Liver (tissue), 9 donors: Measurements from ENCODE around the gene PLK3. TPM values are rescaled to one million over a fixed set of nuclear protein-coding genes. Genes with fewer than 3 reads are reported as not detected.

Experiments
- DNase-seq: peaks from one replicate; pipeline ENCODE4 v3.0.0-alpha.2; 2017; ENCODE audit warnings: low spot score
- H3K27ac ChIP-seq, 2 donors: one replicate each; pipeline ENCODE4 v1.7.0; 2013; ENCODE audit warnings: inconsistent platforms in 2 of 2, low read length in 2 of 2, control low read depth in 1 of 2, low read depth in 1 of 2, mild to moderate bottlenecking in 1 of 2
- H3K27me3 ChIP-seq, 4 donors: one replicate each; pipeline versions ENCODE4 v1.6.1 to v1.7.0; 2013; ENCODE audit warnings: low read length in 3 of 4, inconsistent platforms in 1 of 4, mild to moderate bottlenecking in 1 of 4, moderate library complexity in 1 of 4; ENCODE audit not compliant: control insufficient read depth in 4 of 4, insufficient read depth in 4 of 4
- H3K36me3 ChIP-seq, 4 donors: one replicate each; pipeline versions ENCODE4 v1.6.1 to v1.7.0; 2013; ENCODE audit warnings: low read length in 3 of 4, mild to moderate bottlenecking in 3 of 4, low read depth in 1 of 4, moderate library complexity in 1 of 4; ENCODE audit not compliant: control insufficient read depth in 4 of 4, insufficient read depth in 3 of 4
- H3K4me1 ChIP-seq, 4 donors: one replicate each; pipeline versions ENCODE4 v1.6.1 to v1.7.0; 2013; ENCODE audit warnings: low read length in 3 of 4, mild to moderate bottlenecking in 3 of 4, moderate library complexity in 1 of 4; ENCODE audit not compliant: control insufficient read depth in 4 of 4, insufficient read depth in 4 of 4
- H3K4me3 ChIP-seq, 3 donors: one replicate each; pipeline versions ENCODE4 v1.6.1 to v1.7.0; 2013; ENCODE audit warnings: low read length in 3 of 3, control low read depth in 1 of 3, low read depth in 1 of 3, mild to moderate bottlenecking in 1 of 3
- H3K9ac ChIP-seq, 2 donors: one replicate each; pipeline ENCODE4 v1.7.0; 2013; ENCODE audit warnings: low read length in 2 of 2, mild to moderate bottlenecking in 2 of 2, moderate library complexity in 2 of 2, control low read depth in 1 of 2, low read depth in 1 of 2
- H3K9me3 ChIP-seq, 4 donors: one replicate each; pipeline versions ENCODE4 v1.6.1 to v1.7.0; 2013; ENCODE audit warnings: low read length in 3 of 4; ENCODE audit not compliant: control insufficient read depth in 4 of 4
- ATF3 ChIP-seq: IDR thresholded peaks from 2 replicates; pipeline ENCODE4 v1.6.1; 2016; ENCODE audit warnings: antibody characterized with exemption
- CTCF ChIP-seq: fragments of 150-350 bp; IDR thresholded peaks from 2 replicates; pipeline ENCODE4 v1.5.1; 2017; ENCODE audit warnings: improper control_type of control experiment, low read depth, low read length; ENCODE audit not compliant: missing input control
- EGR1 ChIP-seq, 2 donors: IDR thresholded peaks; 2 replicates each; pipeline ENCODE4 v1.6.1; 2016 to 2018; ENCODE audit warnings: antibody characterized with exemption in 2 of 2, low read depth in 2 of 2
- FOXA2 ChIP-seq: IDR thresholded peaks from 2 replicates; pipeline ENCODE4 v1.6.1; 2016; ENCODE audit warnings: antibody characterized with exemption
- GABPA ChIP-seq, 2 donors: IDR thresholded peaks in 1 of 2; conservative IDR thresholded peaks in 1 of 2; 2 replicates each; pipeline ENCODE4 v1.6.1; 2016; ENCODE audit warnings: antibody characterized with exemption in 2 of 2, mild to moderate bottlenecking in 1 of 2, moderate library complexity in 1 of 2
- HNF4A ChIP-seq, 2 donors: conservative IDR thresholded peaks; 2 replicates each; pipeline ENCODE4 v1.6.1; 2016; ENCODE audit warnings: antibody characterized with exemption in 2 of 2, mild to moderate bottlenecking in 2 of 2
- HNF4G ChIP-seq: IDR thresholded peaks from 2 replicates; pipeline ENCODE4 v1.6.1; 2016; ENCODE audit warnings: antibody characterized with exemption
- JUND ChIP-seq, 2 donors: IDR thresholded peaks; 2 replicates each; pipeline ENCODE4 v1.6.1; 2016; ENCODE audit warnings: antibody characterized with exemption in 2 of 2
- MAX ChIP-seq: IDR thresholded peaks from 2 replicates; pipeline ENCODE4 v1.6.1; 2016; ENCODE audit warnings: antibody characterized with exemption
- NR2F2 ChIP-seq: IDR thresholded peaks from 2 replicates; pipeline ENCODE4 v1.6.1; 2016; ENCODE audit warnings: antibody characterized with exemption
- RAD21 ChIP-seq, 2 donors: IDR thresholded peaks; 2 replicates each; pipeline ENCODE4 v1.6.1; 2016; ENCODE audit warnings: antibody characterized with exemption in 2 of 2, mild to moderate bottlenecking in 2 of 2
- REST ChIP-seq: IDR thresholded peaks from 2 replicates; pipeline ENCODE4 v1.6.1; 2016; ENCODE audit warnings: antibody characterized with exemption, mild to moderate bottlenecking
- RXRA ChIP-seq, 2 donors: IDR thresholded peaks; 2 replicates each; pipeline ENCODE4 v1.6.1; 2017 to 2018; ENCODE audit warnings: antibody characterized with exemption in 2 of 2, mild to moderate bottlenecking in 1 of 2
- SP1 ChIP-seq: IDR thresholded peaks from 2 replicates; pipeline ENCODE4 v1.6.1; 2018; ENCODE audit warnings: antibody characterized with exemption, mild to moderate bottlenecking
- TAF1 ChIP-seq: conservative IDR thresholded peaks from 2 replicates; pipeline ENCODE4 v1.6.1; 2016; ENCODE audit warnings: antibody characterized with exemption, mild to moderate bottlenecking
- YY1 ChIP-seq: IDR thresholded peaks from 2 replicates; pipeline ENCODE4 v1.6.1; 2016; ENCODE audit warnings: antibody characterized with exemption, mild to moderate bottlenecking
- ZBTB33 ChIP-seq: IDR thresholded peaks from 2 replicates; pipeline ENCODE4 v1.6.1; 2016; ENCODE audit warnings: antibody characterized with exemption
- WGBS: extraction: QIAGEN DNeasy Blood & Tissue Kit; methylation state at CpG from one replicate; pipeline ENCODE4 v1.1.7; 2013; 5-methylcytosine and 5-hydroxymethylcytosine counted together
- polyA plus RNA-seq, 2 donors: library from polyadenylated mRNA; stranded (reverse) in 1 of 2; unstranded in 1 of 2; fragments of 200-250 nt in 1 of 2; fragments of >200 nt in 1 of 2; fragmentation: Nextera tagmentation in 1 of 2; extraction: Ambion mirVana in 1 of 2; gene quantifications; one replicate each; pipeline versions ENCODE4 v1.2.1 to v1.2.3, GENCODE V29; 2013 to 2015
- total RNA-seq, 2 donors: library from RNA; depleted of rRNA; stranded (reverse); fragments of >200 nt; gene quantifications; one replicate each; pipeline ENCODE4 v1.2.3, GENCODE V29; 2014
- donor health status: healthy.
- donor health status: healthy.
- donor health status: healthy.
- donor health status: healthy.
- donor health status: healthy.

PLK3 gene
- total and polyA plus RNA-seq, 4 donors, result 1.5 to 5.7 (median 2.3) TPM

GRCh38 chr1:44805311-44806024 is 5.3 kb downstream of the PLK3 start:
- WGBS, result 96% methylated on average over 20 of the region's 20 CpGs
- H3K9me3 ChIP-seq, result no peaks in the 10 kb centered on the region
- H3K9ac ChIP-seq, result no peak overlapping the region
- H3K27me3 ChIP-seq, result no peaks in the 10 kb centered on the region
- no peak overlapping the region for H3K4me3 ChIP-seq
- H3K36me3 ChIP-seq, result peaks cover 0 to 8% (median 8%) of the 10 kb centered on the region in 4 donors
- TF ChIP-seq GABPA (IDR thresholded peaks at IDR 0.05 in 1 of 2, conservative IDR thresholded peaks at IDR 0.05 in 1 of 2) (no peak), ATF3 (no peak), JUND (IDR thresholded peaks at IDR 0.05) (no peak), CTCF (no peak), HNF4G (no peak), EGR1 (IDR thresholded peaks at IDR 0.05; ENCODE audit: low read depth in 2 of 2) (no peak), HNF4A (conservative IDR thresholded peaks at IDR 0.05) (no peak), ZBTB33 (no peak), TAF1 (no peak), FOXA2 (no peak), RAD21 (IDR thresholded peaks at IDR 0.05) (no peak), REST (no peak), MAX (no peak), RXRA (IDR thresholded peaks at IDR 0.05) (no peak), SP1 (no peak), YY1 (no peak), NR2F2 (no peak)
- no peak for DNase-seq
- peak overlapping the region in 1 of 2 donors; percentile 11 for H3K27ac ChIP-seq
- H3K4me1 ChIP-seq, result peaks cover 15 to 51% (median 38%) of the 10 kb centered on the region in 4 donors
